ENCODE results near the gene CIAO2A.
"Not testable (repeated sequence)": the region's sequence is repeated elsewhere in the genome, so short reads cannot be mapped to it uniquely, and the experiment has no call there.

CIAO2A gene

DNA sequence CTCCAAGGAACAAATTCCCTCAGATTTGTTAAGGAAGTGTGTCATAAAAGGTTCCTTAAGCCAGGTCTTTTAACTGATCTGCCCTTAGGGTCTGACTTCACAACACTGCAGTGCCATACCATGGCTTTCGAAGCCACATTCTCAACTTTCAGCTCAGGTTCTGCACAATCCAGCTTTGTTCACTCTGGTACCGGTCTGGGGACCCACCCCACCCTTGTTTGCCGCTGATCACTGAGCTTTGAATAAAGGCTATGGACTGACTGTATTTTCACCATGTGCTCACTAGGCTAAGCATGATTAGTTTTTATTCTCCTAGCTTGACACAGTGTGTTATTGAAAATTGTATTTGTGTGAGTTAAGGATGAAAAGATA lies 18.0 kb upstream of the CIAO2A start:
- no peak for DNase-seq (ENCODE audit: low spot score)

DNA sequence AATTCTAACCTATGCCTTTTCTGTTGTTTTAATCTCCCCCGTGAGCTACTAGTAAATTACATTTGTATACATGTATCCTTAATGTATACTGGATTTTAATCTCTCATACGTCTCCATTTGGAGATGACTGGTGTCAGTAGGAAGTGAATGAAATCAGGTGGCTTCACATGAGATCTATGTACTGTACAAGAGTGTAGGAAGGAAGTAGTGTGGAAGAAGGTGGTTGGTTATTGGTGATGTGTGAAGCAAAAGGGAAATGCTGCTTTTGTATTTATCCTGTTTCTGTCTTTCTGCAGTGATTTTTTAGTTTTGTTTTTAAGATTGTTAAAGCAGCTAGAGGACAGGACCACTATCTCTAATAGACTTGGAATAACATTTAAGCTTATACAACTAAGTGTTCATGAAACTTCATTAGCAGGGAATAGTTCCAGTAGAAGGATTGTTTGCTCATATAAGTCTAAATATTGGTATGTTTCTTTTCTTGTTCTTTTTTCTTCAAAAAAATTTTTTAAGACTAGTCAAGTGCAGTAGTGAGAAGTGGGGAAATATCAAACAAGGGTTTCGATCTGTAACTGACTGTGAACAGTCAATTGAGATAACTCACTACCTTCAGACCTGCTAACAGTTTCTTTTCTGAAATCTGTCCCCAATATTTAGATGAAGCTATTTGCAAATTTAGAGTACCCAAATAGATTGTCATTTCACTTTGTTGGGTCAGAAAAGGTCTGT lies 17.5 kb upstream of the CIAO2A start:
- no peak for DNase-seq (ENCODE audit: low spot score)

DNA sequence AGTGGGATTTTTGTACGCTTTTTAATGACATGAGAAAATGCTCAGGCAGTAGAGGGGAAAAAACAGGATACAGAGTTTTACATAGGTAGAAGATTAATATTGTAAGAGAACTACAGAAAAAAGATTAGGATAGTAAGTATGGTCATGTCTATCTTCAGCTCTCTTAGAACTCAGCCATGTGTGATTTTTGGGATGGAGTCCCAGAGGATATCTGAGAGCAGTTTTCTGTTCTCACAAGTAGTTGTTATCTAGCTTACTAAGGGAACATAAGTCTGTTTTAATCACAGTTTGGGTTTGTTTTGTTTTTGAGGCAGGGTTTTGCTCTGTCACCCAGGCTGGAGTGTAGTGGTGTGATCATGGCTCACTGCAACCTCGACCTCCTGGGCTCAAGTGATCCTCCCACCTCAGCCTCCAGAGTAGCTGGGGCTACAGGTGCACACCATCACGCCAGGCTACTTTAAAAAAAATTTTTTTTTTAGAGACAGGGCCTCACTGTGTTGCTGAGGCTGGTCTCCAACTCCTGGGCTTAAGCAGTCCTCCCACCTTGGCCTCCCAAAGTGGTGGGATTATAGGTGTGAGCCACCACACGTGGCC lies 16.6 kb upstream of the CIAO2A start:
- not testable (repeated sequence) for DNase-seq (ENCODE audit: low spot score)

DNA sequence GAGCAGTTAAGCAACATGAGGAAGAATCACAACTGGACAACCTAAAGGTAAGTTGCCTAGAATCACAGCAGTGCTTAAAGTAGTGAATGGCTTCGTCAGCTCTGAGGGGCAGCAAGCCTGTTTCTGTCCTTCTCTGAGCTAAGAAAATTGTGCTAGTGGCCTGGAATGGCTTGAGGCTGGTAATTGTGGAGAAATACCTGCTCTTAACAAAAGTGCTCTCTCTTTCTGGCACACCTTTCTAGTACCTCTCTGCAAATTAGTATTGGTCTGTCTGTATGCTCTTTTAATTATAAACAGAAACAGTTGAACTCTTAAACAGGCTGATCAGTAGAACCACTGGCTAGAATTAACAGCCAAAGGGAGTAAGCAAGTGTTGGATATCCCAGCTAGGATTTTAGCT lies 13.7 kb upstream of the CIAO2A start:
- DNase-seq (ENCODE audit: low spot score): no peak

DNA sequence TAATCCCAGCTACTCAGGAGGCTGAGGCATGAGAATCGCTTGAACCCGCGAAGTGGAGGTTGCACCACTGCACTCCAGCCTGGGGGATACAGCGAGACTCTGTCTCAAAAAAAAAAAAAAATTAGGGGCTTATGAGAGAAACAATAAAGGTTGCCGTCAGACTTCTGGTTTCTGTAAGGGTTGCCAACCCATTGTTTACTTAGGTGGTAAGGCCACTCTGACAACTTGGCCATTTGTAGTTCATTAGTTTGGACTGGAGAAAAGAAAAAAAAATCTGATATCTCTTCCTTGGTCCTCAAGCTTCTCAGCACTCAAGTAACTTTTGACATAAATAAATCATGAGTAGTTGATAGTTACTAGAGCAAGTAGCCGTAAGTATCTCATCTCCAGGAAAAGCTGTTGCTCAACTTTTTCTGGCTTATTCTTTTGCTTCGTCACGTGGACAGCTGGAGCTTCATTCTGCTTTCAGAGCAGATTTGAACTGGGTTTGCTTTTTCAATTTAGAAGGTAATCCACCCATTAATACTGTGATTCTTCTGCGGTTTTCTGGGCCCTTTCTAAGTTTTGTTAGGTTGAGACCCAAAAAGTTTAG lies 11.6 kb upstream of the CIAO2A start:
- no peak for DNase-seq (ENCODE audit: low spot score)

DNA sequence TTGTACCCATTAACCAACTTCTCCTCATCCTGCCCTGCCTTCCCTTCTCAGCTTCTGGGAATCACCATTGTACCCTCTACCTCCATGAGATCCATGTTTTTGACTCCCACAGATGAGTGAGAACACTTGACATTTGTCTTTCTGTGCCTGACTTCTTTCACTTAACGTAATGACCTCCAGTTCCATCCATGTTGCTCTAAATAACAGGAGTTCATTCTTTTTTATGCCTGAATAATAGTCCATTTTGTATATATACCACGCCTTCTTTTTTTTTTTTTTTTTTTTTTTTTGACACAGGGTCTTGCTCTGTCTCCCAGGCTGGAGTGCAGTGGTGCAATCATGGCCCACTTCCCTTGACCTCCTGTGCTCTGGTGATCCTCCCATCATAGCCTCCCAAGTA lies 8.9 kb upstream of the CIAO2A start:
- no peak for DNase-seq (ENCODE audit: low spot score)

DNA sequence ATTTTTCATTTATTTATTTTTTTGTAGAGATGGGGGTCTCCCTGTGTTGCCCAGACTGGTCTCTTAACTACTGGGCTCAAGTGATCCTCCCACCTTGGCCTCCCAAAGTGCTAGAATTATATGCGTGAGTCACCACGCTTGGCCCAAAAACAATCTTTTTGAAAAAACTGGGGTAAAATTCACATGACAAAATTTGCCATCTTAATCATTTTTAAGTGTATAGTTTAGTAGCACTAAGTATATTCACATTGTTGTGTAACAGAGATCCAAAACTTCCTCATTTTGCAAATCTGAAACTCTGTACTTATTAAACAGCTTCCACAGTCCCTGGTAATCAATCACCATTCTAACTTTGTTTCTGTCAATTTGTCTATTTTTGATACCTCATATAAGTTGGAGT lies 7.3 kb upstream of the CIAO2A start:
- DNase-seq (ENCODE audit: low spot score): peak; percentile 19

DNA sequence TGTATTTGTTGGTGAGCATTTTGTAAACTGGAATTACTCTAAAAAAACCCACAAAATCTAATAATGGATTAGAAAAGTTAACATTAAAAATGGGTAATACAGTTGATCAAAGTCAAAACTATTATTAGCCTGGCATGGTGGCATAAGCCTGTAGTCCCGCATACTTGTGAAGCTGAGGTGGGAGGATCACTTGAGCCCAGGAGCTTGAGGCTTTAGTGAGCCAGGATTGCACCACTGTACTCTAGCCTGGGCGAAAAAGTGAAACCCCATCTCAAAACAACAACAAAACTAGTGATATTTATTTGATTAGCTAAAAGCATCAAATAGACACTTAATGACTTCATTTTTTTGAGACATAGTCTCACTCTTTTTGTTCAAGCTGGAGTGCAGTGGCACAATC lies 5.7 kb upstream of the CIAO2A start:
- DNase-seq (ENCODE audit: low spot score): no peak

DNA sequence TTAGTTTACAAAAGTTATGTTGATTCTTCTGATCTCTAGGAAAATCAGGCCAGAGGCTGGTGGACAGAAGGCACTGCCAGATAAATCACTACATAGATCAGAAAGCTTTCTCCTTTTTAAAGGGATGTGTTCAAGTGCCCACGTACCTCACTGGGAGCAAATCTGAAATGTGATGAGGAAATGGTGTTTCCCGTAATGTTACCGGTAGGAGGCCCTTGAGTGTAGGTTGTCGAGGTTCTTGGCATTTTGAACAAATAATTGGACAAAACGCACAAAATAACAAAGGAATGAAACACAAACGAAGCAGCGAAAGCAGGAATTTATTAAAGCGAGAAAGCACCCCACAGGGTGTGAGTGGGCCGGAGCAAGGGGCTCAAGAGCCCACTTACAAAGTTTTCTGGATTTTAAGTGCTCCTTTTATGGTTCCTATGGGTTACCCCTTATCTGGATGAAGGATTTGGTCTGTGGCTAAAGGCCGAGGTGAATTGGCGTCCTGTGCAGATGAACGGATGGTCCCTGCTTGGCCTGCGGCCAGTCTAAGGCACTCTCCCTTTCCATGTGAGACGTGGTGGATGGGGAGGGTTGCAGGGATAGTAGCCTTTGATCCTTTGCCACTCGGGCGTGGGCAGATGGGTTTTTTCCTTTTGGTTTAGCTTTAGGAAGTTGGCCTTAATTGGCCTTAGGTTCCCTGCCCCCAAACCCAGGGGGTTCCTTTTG lies 3.2 kb upstream of the CIAO2A start:
- DNase-seq (ENCODE audit: low spot score): peak; percentile 62

DNA sequence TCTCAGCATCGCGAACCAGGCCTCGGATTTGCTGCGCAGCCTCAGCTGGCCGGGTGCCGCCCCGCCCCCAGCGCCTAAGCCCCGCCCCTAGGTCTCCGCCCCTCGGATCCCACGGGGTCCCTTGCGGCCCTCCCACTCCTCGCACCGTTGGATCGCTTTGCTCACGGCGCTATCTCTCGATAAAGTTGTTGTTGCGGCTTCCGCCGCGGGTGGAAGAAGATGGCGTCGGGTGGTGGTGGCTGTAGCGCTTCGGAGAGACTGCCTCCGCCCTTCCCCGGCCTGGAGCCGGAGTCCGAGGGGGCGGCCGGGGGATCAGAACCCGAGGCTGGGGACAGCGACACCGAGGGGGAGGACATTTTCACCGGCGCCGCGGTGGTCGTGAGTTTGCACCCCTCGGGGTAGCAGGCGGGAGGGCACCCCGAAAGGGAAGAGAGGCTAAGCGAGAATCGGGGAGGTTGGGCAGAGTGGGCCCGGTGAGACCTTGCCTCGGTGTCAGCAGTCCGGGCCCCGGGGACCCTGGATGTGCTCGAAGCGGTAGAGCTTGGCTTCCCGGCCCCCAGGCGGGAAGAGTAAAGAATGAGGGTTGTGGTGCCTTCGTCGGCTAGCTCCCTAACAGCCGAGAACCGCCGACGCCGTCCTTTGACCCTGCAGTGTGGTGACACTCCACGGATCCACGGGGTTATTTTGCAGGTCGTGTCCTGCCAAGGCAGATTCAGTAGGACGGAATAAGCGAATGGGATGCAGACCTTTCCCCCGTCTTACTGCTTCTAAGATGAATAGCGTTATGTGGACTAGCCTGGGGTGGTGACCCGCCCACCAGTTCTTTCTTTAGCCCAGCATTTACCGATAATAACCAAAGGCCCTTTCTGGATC lies 2.4 kb upstream of the CIAO2A start, which contains the start of gene SNX1:
TSS of gene SNX1 (plus strand) at position 188 of the 873 bp plus-strand sequence. CDS start at position 220, 32 bp downstream.
- DNase-seq (ENCODE audit: low spot score): peak; percentile 97

DNA sequence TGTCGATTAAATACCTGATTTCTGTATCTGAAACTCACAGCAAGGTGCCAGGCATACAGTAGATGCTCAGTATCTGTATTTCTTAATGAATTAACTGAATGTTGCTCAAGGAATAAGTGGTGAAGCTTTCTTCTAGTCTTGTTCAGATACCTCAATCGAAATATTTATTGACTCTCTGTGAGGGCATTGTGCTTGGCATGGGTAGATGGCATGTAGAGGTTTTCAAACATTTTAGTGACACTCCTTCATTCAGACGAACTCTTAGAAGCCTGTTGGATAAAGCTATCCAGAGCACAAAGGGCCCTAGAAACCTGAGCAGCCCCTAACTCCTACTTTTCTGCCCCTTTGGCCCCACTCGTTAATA lies 1.8 kb upstream of the CIAO2A start:
- no peak for DNase-seq (ENCODE audit: low spot score)

DNA sequence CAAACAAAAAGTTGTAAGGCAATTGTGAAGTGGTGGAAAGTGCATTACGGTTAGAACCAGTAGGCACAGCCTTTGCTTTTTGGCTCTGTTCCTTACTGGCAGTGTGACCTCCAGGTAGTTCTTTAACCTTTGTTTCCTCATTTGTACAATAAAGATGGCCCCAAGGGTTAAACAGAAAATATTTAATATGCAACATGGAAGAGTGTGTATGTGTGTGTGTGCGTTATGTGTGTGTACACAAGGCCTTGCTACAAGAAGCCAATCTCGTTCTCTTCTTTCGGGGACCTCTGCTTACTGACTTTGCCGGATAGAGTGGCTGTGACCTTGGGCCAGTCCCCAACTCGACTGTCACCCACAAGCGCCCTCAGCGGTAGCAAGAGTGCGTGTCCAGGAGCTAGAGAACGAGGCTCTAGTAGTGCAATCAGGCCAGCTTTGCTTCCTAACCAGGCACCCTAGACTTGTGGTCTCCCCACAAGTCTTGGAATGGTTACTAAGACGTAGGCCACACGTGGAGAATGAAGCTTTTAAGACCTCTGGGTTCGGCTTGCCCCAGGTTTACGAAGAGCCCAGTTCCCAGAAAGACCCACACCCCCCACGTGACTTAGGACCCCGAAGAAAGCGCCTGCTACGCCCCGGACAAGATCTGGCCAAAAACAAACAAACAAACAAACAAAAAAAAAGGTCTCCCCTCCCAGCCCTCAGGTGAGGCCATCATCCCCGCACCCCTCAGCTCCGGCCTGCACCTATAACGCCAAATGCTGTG lies 593 bp downstream of the CIAO2A start:
- DNase-seq (ENCODE audit: low spot score): peak; percentile 86

DNA sequence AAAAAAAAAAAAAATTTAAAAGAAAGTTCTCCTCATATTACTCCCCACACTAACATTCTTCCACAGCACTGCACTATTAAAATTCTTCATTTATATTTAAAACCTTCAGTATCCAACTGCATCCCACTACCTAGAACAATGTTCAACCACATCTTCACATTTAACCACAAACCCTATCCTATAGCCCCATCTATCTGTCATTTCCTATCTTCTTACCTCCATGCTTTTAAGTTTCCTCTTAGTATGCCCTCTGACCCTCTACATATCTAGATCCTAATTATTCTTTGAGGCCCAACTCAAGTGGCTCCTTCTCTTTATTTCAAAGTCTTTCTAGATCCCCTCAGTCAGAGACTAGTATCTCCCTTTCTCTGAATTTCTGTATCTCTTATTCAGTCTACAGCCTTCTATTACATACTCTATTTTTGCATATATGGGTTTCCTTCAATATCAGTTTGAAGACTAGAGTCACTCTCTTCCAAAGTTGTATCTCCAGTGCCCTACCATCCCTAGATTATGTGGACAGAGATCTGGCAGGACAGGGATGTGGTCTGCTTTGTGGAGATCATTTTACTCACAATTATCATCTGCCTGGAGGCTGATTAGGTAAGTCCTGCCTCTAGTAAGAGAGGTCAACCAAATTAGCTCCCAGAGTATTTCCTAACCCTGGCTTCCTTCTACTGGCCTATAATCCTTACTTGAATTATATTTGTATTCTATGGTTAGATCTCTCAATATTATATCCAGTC lies 1.4 kb downstream of the CIAO2A start:
- DNase-seq (ENCODE audit: low spot score): peak; percentile 67

DNA sequence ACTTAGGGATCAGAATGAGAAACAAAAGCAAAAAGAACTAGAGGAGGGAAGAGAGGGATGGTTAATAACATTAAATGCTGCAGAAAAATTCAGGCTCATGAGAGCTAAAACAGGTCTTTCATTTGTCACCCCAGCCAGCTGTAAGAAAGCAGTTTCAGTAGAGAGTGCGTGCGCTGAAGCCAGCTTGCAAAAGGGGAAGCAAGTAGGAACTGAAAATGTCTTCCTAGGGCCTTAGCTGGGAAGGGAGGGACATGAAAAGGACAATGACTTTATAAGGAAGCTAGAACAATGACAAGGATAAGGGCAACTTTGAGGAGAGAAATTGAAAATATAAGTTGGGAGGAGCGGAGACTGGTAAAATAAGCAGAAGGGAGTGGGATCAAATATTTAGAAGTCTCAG lies 3.1 kb downstream of the CIAO2A start:
- peak; percentile 53 for DNase-seq (ENCODE audit: low spot score)

DNA sequence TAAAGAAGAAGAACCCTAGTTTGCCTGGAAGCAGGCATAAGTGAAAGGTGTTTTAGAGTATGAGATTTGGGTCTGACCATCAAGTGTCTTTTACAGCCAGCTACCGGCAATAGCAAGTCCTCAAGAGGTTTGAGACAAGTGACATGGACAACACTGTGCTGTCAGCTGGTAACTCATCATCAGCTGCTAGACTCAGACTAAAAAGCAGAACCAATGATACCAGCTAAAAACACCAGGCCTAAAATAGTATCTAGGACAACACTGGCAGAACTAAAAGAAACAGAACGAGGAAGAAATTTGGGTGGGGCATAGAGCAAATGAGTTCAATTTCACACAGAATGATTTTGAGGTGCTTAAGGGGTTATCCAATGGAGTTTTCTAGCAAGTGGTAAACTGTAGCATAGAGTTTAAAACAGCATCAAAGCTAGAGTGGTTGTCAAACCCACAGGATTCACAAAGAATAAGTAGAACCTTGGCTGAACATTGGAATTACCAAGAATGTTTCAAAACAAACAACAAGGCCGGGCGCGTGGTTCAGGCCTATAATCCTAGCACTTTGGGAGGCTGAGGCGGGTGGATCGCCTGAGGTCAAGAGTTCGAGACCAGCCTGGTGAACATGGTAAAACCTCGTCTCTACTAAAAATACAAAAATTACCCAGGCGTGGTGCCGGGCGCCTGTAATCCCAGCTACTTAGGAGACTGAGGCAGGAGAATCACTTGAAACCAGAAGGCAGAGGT lies 3.9 kb downstream of the CIAO2A start:
- peak; percentile 67 for DNase-seq (ENCODE audit: low spot score)

DNA sequence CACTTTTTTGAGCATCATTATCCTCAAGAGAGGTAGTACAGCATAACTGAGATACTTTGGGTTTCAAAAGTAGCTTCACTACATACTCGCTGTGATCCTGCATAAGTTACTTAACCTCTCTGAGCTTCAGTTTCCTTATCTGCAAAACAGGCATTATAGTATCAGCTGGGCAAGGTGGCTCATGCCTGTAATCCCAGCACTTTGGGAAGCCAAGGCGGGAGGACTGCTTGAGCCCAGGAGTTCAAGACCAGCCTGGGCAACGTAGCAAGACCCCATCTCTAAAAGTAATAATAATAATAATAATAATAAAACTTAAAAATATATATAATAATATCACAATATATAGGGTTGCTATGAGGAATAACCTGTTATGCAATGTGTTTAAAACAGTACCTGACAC lies 10.9 kb downstream of the CIAO2A start:
- DNase-seq (ENCODE audit: low spot score): no peak

DNA sequence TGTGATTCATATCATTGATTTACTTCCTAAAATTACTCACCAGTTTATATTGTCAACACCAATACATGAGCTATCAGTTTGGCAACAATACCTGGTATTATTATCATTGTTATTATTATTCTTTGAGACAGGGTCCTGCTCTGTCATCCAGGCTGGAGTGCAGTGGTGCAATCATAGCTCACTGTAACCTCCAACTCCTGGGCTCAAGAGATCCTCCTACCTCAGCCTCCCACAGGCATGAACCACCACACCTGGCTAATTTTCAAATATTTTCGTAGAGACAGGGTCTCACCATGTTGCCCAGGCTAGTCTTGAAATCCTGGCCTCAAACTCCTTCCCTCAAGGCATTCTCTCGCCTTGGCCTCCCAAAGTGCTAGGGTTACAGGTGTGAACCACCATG lies 20.1 kb downstream of the CIAO2A start:
- DNase-seq (ENCODE audit: low spot score): not testable (repeated sequence)

DNA sequence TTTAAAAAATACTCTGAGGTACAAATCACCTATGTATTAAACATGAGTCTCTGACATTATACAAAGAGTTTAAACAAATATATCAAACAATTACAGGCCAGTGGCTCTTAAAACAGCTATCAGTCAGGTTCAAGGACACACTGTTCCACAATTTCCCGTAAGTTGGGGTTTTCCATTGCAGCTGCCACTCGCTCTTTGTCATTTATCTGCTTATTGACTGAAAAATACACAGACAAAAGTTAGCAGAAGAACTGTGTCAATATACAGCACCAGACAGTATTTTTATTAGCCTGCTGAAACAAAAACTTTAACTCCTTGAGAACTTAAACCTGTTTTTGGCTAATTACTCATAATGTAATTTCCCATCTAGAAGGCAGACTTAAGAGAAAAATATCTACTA lies 20.8 kb downstream of the CIAO2A start:
- DNase-seq (ENCODE audit: low spot score): no peak

DNA sequence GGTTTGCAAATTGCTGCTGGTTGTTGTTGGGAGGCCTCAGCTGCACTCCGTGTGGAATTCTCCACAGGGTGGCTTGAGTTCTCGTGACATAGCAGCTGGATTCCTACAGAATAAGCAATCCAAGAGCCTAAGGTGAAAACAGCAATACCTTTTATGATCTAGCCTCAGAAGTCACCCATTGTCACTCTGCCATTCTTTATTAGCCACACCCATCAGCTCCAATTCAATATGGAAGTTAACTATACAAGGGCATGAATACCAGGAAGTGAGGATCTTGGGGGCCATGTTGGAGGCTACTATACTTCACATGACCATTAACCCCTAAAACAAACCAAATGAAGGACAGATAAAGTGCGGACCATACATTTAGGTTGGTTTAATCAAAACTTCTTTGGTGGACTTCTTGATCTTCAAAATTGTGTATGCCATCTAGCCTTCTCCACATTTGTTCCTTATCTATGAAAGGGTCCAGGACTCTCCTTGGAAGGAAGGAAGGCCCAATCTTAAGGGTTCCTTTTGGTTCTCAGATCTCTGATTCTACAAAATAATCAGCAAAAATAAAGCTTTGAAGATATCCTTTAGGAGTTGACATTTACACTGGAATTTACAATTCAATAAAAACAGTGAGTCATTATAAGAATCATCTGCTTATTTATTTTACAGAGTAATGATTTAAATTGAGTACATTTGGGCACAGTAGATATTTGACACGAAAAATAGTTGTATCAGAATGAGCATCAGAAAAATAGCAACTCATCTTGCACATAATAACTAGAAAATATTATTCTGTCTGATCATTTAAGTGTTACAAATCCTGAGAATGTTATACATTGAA lies 21.5 kb downstream of the CIAO2A start:
- no peak for DNase-seq (ENCODE audit: low spot score)
